ENCODE results near the gene KIF5B.

The KIF5B gene

DNA sequence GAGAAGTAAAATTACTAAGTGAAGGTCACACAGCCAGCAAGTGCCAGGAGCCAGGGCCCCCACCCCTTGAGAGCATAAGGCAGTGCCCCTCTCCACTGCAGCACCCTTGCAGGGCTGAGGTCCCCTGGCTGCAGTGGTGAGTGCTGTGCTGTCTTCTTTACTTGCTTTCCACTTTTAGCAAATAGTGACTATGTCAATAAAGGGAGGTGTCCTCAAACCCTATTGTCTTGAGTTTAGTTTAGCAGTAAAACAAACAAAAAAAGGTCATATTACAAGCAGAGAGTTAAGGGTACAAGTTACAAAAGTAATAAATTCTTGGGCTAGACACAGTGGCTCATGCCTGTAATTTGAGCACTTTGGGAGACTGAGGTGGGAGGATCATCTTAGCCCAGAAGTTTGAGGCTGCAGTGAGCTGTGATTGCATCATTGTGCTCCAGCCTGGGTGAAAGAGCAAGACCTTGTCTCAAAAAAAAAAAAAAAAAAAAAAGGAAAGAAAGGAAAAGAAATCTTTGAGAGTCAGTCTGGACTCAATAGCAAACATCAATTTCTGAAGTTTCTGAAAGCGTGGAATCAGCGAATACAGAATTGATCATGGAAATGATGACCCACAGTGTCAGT lies 39.0 kb upstream of the KIF5B start:
- peaks cover 16% of the 10 kb centered on the region for H3K4me1 Mint-ChIP-seq
- H3K9me3 Mint-ChIP-seq: peaks cover 34% of the 10 kb centered on the region
- H3K27ac Mint-ChIP-seq: peak overlapping the region; percentile 42
- no peak overlapping the region for H3K4me3 Mint-ChIP-seq
- H3K36me3 Mint-ChIP-seq (ENCODE audit: low read depth): peaks cover 5% of the 10 kb centered on the region
- peaks cover 4% of the 10 kb centered on the region for H3K27me3 Mint-ChIP-seq (ENCODE audit: low read depth, poor library complexity)
- TF ChIP-seq, protein P1, sequence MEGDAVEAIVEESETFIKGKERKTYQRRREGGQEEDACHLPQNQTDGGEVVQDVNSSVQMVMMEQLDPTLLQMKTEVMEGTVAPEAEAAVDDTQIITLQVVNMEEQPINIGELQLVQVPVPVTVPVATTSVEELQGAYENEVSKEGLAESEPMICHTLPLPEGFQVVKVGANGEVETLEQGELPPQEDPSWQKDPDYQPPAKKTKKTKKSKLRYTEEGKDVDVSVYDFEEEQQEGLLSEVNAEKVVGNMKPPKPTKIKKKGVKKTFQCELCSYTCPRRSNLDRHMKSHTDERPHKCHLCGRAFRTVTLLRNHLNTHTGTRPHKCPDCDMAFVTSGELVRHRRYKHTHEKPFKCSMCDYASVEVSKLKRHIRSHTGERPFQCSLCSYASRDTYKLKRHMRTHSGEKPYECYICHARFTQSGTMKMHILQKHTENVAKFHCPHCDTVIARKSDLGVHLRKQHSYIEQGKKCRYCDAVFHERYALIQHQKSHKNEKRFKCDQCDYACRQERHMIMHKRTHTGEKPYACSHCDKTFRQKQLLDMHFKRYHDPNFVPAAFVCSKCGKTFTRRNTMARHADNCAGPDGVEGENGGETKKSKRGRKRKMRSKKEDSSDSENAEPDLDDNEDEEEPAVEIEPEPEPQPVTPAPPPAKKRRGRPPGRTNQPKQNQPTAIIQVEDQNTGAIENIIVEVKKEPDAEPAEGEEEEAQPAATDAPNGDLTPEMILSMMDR (IDR thresholded peaks at IDR 0.05): no peak
- DNase-seq: no peak

GRCh38 chr10:32093650-32094049 lies 37.4 kb upstream of the KIF5B start:
- TF ChIP-seq, protein P1 (IDR thresholded peaks at IDR 0.05): no peak
- Mint-ChIP-seq H3K27me3 (ENCODE audit: low read depth, poor library complexity) (peaks cover 4% of the 10 kb centered on the region), H3K27ac (no peak overlapping the region), H3K9me3 (peaks cover 27% of the 10 kb centered on the region), H3K4me3 (no peak overlapping the region), H3K36me3 (ENCODE audit: low read depth) (no peaks in the 10 kb centered on the region), H3K4me1 (peaks cover 16% of the 10 kb centered on the region)
- no peak for DNase-seq

- TF ChIP-seq, protein P1 (IDR thresholded peaks at IDR 0.05): no peak
- no peak overlapping the region for H3K4me3 Mint-ChIP-seq
- peaks cover 7% of the 10 kb centered on the region for H3K9me3 Mint-ChIP-seq
- no peak overlapping the region for H3K27ac Mint-ChIP-seq
- DNase-seq: no peak
- H3K4me1 Mint-ChIP-seq: peaks cover 16% of the 10 kb centered on the region
- H3K27me3 Mint-ChIP-seq (ENCODE audit: low read depth, poor library complexity): peaks cover 4% of the 10 kb centered on the region
- no peaks in the 10 kb centered on the region for H3K36me3 Mint-ChIP-seq (ENCODE audit: low read depth)
Measured at GRCh38 chr10:32091046-32091445, 34.8 kb upstream of the KIF5B start.

GRCh38 chr10:32084185-32084851 lies 28.1 kb upstream of the KIF5B start:
- no peak overlapping the region for H3K27ac Mint-ChIP-seq
- H3K4me1 Mint-ChIP-seq: no peaks in the 10 kb centered on the region
- TF ChIP-seq, protein P1 (IDR thresholded peaks at IDR 0.05): no peak
- no peaks in the 10 kb centered on the region for H3K36me3 Mint-ChIP-seq (ENCODE audit: low read depth)
- H3K9me3 Mint-ChIP-seq: peaks cover 2% of the 10 kb centered on the region
- no peak overlapping the region for H3K4me3 Mint-ChIP-seq
- DNase-seq: no peak
- H3K27me3 Mint-ChIP-seq (ENCODE audit: low read depth, poor library complexity): peaks cover 9% of the 10 kb centered on the region

GRCh38 chr10:32077896-32078485 lies 21.8 kb upstream of the KIF5B start:
- H3K27me3 Mint-ChIP-seq (ENCODE audit: low read depth, poor library complexity): peaks cover 4% of the 10 kb centered on the region
- TF ChIP-seq, protein P1 (IDR thresholded peaks at IDR 0.05): no peak
- peak overlapping the region; percentile 91 for H3K27ac Mint-ChIP-seq
- peak; percentile 33 for DNase-seq
- H3K4me1 Mint-ChIP-seq: peaks cover 9% of the 10 kb centered on the region
- no peaks in the 10 kb centered on the region for H3K36me3 Mint-ChIP-seq (ENCODE audit: low read depth)
- H3K4me3 Mint-ChIP-seq: no peak overlapping the region
- no peaks in the 10 kb centered on the region for H3K9me3 Mint-ChIP-seq

All from nephron progenitor cell (in vitro differentiated cells).